GM18511 (cell line): ENCODE results near the gene B3GAT3.
"Not testable (repeated sequence)": the region's sequence is repeated elsewhere in the genome, so short reads cannot be mapped to it uniquely, and the experiment has no call there.

ENCODE experiments used
- ATAC-seq: cut with Tn5 transposase; IDR thresholded peaks from one replicate; pipeline ENCODE4 v1.9.1; 2021; ENCODE audit warnings: mild to moderate bottlenecking, moderate library complexity; ENCODE audit not compliant: unreplicated experiment

B3GAT3 gene

GRCh38 chr11:62645946-62646824 lies 24.4 kb upstream of the B3GAT3 start, which contains the start of gene GANAB:
TSS of gene GANAB (minus strand) at chr11:62646613. CDS start at chr11:62646599, 14 bp downstream.
- peak; percentile 95 for ATAC-seq

GRCh38 chr11:62645671-62645945 lies 23.8 kb upstream of the B3GAT3 start:
- no peak for ATAC-seq

- no peak for ATAC-seq
Measured at GRCh38 chr11:62644220-62644619, 22.4 kb upstream of the B3GAT3 start.

GRCh38 chr11:62632492-62632891 lies 10.7 kb upstream of the B3GAT3 start:
- no peak for ATAC-seq

- no peak for ATAC-seq
Measured at GRCh38 chr11:62627713-62628112, 5.9 kb upstream of the B3GAT3 start.

GRCh38 chr11:62622476-62623089 lies 797 bp upstream of the B3GAT3 start:
- no peak for ATAC-seq

- ATAC-seq = no peak
Measured at GRCh38 chr11:62621027-62621566, 689 bp downstream of the B3GAT3 start.

GRCh38 chr11:62616957-62617356 lies 4.8 kb downstream of the B3GAT3 start:
- not testable (repeated sequence) for ATAC-seq

GRCh38 chr11:62615521-62615920 lies 6.3 kb downstream of the B3GAT3 start:
- no peak for ATAC-seq

GRCh38 chr11:62614275-62614674 lies 7.5 kb downstream of the B3GAT3 start:
- no peak for ATAC-seq

- no peak for ATAC-seq
Measured at GRCh38 chr11:62613291-62613778, 8.5 kb downstream of the B3GAT3 start.

GRCh38 chr11:62612366-62613290 lies 9.2 kb downstream of the B3GAT3 start, which contains the start of the genes EML3 and ROM1:
TSS of gene EML3 (minus strand) at chr11:62612775. CDS start at chr11:62612457, 318 bp downstream.
TSS of gene ROM1 (plus strand) at chr11:62613257. CDS start at chr11:62613282, 25 bp downstream.
- peak; percentile 81 for ATAC-seq

- ATAC-seq = peak; percentile 30
Measured at GRCh38 chr11:62611705-62612365, 10.0 kb downstream of the B3GAT3 start.

GRCh38 chr11:62610814-62611704 lies 10.7 kb downstream of the B3GAT3 start:
- ATAC-seq = no peak

GRCh38 chr11:62610403-62610802 lies 11.4 kb downstream of the B3GAT3 start:
- ATAC-seq = no peak

- no peak for ATAC-seq
Measured at GRCh38 chr11:62608776-62609175, 13.0 kb downstream of the B3GAT3 start.

- ATAC-seq = no peak
Measured at GRCh38 chr11:62607714-62608113, 14.1 kb downstream of the B3GAT3 start.

GRCh38 chr11:62605902-62606301 lies 15.9 kb downstream of the B3GAT3 start:
- ATAC-seq = no peak

GRCh38 chr11:62605467-62605866 lies 16.3 kb downstream of the B3GAT3 start:
- ATAC-seq = no peak
